IPS-NIHi7 (cell line): Measurements from ENCODE around the gene IGFBPL1.
"Not testable (repeated sequence)": the region's sequence is repeated elsewhere in the genome, so short reads cannot be mapped to it uniquely, and the experiment has no call there.

ENCODE experiments used
- DNase-seq: peaks from one replicate; pipeline ENCODE4 v3.0.0; 2012; ENCODE audit warnings: mixed read lengths; ENCODE audit errors: extremely low spot score

Gene IGFBPL1

GRCh38 chr9:38377336-38378083 lies 46.7 kb downstream of the IGFBPL1 start:
- not testable (repeated sequence) for DNase-seq

- no peak for DNase-seq
Measured at GRCh38 chr9:38376021-38376670, 48.1 kb downstream of the IGFBPL1 start.

GRCh38 chr9:38375572-38375963 lies 48.7 kb downstream of the IGFBPL1 start:
- no peak for DNase-seq

GRCh38 chr9:38374847-38375571 lies 49.2 kb downstream of the IGFBPL1 start:
- no peak for DNase-seq

- DNase-seq, result no peak
Measured at GRCh38 chr9:38373679-38374078, 50.6 kb downstream of the IGFBPL1 start.

- DNase-seq, result no peak
Measured at GRCh38 chr9:38372762-38373619, 51.3 kb downstream of the IGFBPL1 start.

- DNase-seq, result peak; percentile 37
Measured at GRCh38 chr9:38371495-38371894, 52.8 kb downstream of the IGFBPL1 start.

- no peak for DNase-seq
Measured at GRCh38 chr9:38370176-38370575, 54.1 kb downstream of the IGFBPL1 start.

GRCh38 chr9:38368731-38369130 lies 55.5 kb downstream of the IGFBPL1 start:
- DNase-seq, result no peak

GRCh38 chr9:38367898-38368297 lies 56.4 kb downstream of the IGFBPL1 start:
- DNase-seq, result no peak

- DNase-seq, result no peak
Measured at GRCh38 chr9:38363589-38363925, 60.7 kb downstream of the IGFBPL1 start.

GRCh38 chr9:38362852-38363588 lies 61.2 kb downstream of the IGFBPL1 start:
- DNase-seq, result peak; percentile 45

- DNase-seq, result no peak
Measured at GRCh38 chr9:38361473-38361850, 62.8 kb downstream of the IGFBPL1 start.

- DNase-seq, result no peak
Measured at GRCh38 chr9:38360839-38361472, 63.3 kb downstream of the IGFBPL1 start.

- no peak for DNase-seq
Measured at GRCh38 chr9:38359689-38360385, 64.4 kb downstream of the IGFBPL1 start.

- no peak for DNase-seq
Measured at GRCh38 chr9:38359297-38359653, 65.0 kb downstream of the IGFBPL1 start.

- DNase-seq, result no peak
Measured at GRCh38 chr9:38358390-38359296, 65.6 kb downstream of the IGFBPL1 start.

GRCh38 chr9:38357350-38358114 lies 66.7 kb downstream of the IGFBPL1 start:
- no peak for DNase-seq
